WTC11 (cell line): ENCODE measurements around the gene CDK16. TPM values are rescaled to one million over a fixed set of nuclear protein-coding genes. Genes with fewer than 3 reads are reported as not detected.

Source experiments
- ATAC-seq: fragments of 200-7000 bp; cut with Tn5 transposase; 2 replicates; pipeline ENCODE4 v1.10.0; 2021; ENCODE audit warnings: mild to moderate bottlenecking, moderate library complexity
- CTCF ChIA-PET: fragments of 300-600 bp; sonication (Branson Sonifier 250); formaldehyde crosslinking; loops from one replicate; lab custom pipeline; 2021; ENCODE audit warnings: antibody characterized with exemption; lab: Charles Lee
- POLR2A ChIA-PET: fragments of 350-600 bp; sonication (Branson Sonifier 250); formaldehyde crosslinking; loops from one replicate; lab custom pipeline; 2021; ENCODE audit warnings: antibody characterized with exemption; lab: Charles Lee
- DNase-seq: peaks from one replicate; pipeline ENCODE4 v3.0.0; 2021; ENCODE audit warnings: low spot score
- H3K27ac Mint-ChIP-seq: 2 replicates; pipeline ENCODE4 v1.8.0; 2021; ENCODE audit warnings: mixed read lengths
- H3K27me3 Mint-ChIP-seq: 2 replicates; pipeline ENCODE4 v1.8.0; 2021; ENCODE audit warnings: low read depth, mild to moderate bottlenecking, moderate library complexity, mixed read lengths
- H3K36me3 Mint-ChIP-seq: 2 replicates; pipeline ENCODE4 v1.8.0; 2021; ENCODE audit warnings: mixed read lengths
- H3K4me1 Mint-ChIP-seq: 2 replicates; pipeline ENCODE4 v1.8.0; 2022; ENCODE audit warnings: mixed read lengths
- H3K4me3 Mint-ChIP-seq: 2 replicates; pipeline ENCODE4 v1.8.0; 2021; ENCODE audit warnings: mild to moderate bottlenecking, moderate library complexity, mixed read lengths
- H3K9me3 Mint-ChIP-seq: 2 replicates; pipeline ENCODE4 v1.8.0; 2021; ENCODE audit warnings: mixed read lengths
- E2F1 ChIP-seq: sonication (generic); formaldehyde crosslinking; IDR thresholded peaks from 2 replicates; pipeline ENCODE4 v1.8.0; 2022; ENCODE audit warnings: mild to moderate bottlenecking, missing genetic modification reagents
- E2F5 ChIP-seq: sonication (generic); formaldehyde crosslinking; IDR thresholded peaks from 2 replicates; pipeline ENCODE4 v1.8.1; 2022; ENCODE audit warnings: mild to moderate bottlenecking, moderate library complexity, missing genetic modification reagents
- ELF4 ChIP-seq: sonication (generic); formaldehyde crosslinking; IDR thresholded peaks from 2 replicates; pipeline ENCODE4 v1.8.1; 2022; ENCODE audit warnings: low read depth, mild to moderate bottlenecking, moderate library complexity, missing genetic modification reagents
- EMX1 ChIP-seq: fragments of 250-450 bp; sonication (Bioruptor Pico); IDR thresholded peaks from 2 replicates; pipeline ENCODE4 v1.8.0; 2021; ENCODE audit warnings: mild to moderate bottlenecking
- ETV6 ChIP-seq: sonication (generic); formaldehyde crosslinking; IDR thresholded peaks from 2 replicates; pipeline ENCODE4 v1.8.1; 2022; ENCODE audit warnings: mild to moderate bottlenecking, missing genetic modification reagents
- FOXJ3 ChIP-seq: sonication (generic); formaldehyde crosslinking; IDR thresholded peaks from 2 replicates; pipeline ENCODE4 v1.9.0; 2021; ENCODE audit warnings: missing genetic modification reagents, mild to moderate bottlenecking, borderline replicate concordance
- FOXP1 ChIP-seq: sonication (generic); formaldehyde crosslinking; IDR thresholded peaks from 2 replicates; pipeline ENCODE4 v1.8.0; 2022; ENCODE audit warnings: missing genetic modification reagents, mild to moderate bottlenecking, moderate library complexity, borderline replicate concordance
- GABPB1 ChIP-seq: sonication (generic); formaldehyde crosslinking; IDR thresholded peaks from 2 replicates; pipeline ENCODE4 v1.8.1; 2023; ENCODE audit warnings: mild to moderate bottlenecking, missing genetic modification reagents
- HMGA2 ChIP-seq: fragments of 250-450 bp; sonication (Bioruptor Pico); IDR thresholded peaks from 2 replicates; pipeline ENCODE4 v1.4.0; 2021; ENCODE audit warnings: mild to moderate bottlenecking, moderate library complexity
- IRF1 ChIP-seq: sonication (generic); formaldehyde crosslinking; IDR thresholded peaks from 2 replicates; pipeline ENCODE4 v1.8.0; 2023; ENCODE audit warnings: missing genetic modification reagents
- JUN ChIP-seq: sonication (generic); formaldehyde crosslinking; IDR thresholded peaks from 2 replicates; pipeline ENCODE4 v1.8.0; 2023; ENCODE audit warnings: mild to moderate bottlenecking, missing genetic modification reagents
- MAX ChIP-seq: sonication (generic); formaldehyde crosslinking; IDR thresholded peaks from 2 replicates; pipeline ENCODE4 v1.8.0; 2022; ENCODE audit warnings: mild to moderate bottlenecking, missing genetic modification reagents
- NFYB ChIP-seq: sonication (generic); formaldehyde crosslinking; conservative IDR thresholded peaks from 2 replicates; pipeline ENCODE4 v1.8.0; 2022; ENCODE audit warnings: low read depth, missing genetic modification reagents
- OVOL2 ChIP-seq: fragments of 250-450 bp; sonication (Bioruptor Pico); IDR thresholded peaks from 2 replicates; pipeline ENCODE4 v1.9.0; 2021; ENCODE audit warnings: mild to moderate bottlenecking, borderline replicate concordance
- RELA ChIP-seq: sonication (generic); formaldehyde crosslinking; IDR thresholded peaks from 2 replicates; pipeline ENCODE4 v1.8.1; 2022; ENCODE audit warnings: missing genetic modification reagents, mild to moderate bottlenecking, borderline replicate concordance
- RORB ChIP-seq: fragments of 250-450 bp; sonication (Bioruptor Pico); IDR thresholded peaks from 2 replicates; pipeline ENCODE4 v1.9.0; 2021; ENCODE audit warnings: mild to moderate bottlenecking
- SOX15 ChIP-seq: fragments of 250-450 bp; sonication (Bioruptor Pico); IDR thresholded peaks from 2 replicates; pipeline ENCODE4 v1.9.0; 2021; ENCODE audit warnings: mild to moderate bottlenecking
- ZNF121 ChIP-seq: sonication (generic); formaldehyde crosslinking; IDR thresholded peaks from 2 replicates; pipeline ENCODE4 v1.8.0; 2023; ENCODE audit warnings: missing genetic modification reagents
- ZNF138 ChIP-seq: sonication (generic); formaldehyde crosslinking; conservative IDR thresholded peaks from 2 replicates; pipeline ENCODE4 v1.8.1; 2022; ENCODE audit warnings: mild to moderate bottlenecking, moderate library complexity, missing genetic modification reagents
- ZNF396 ChIP-seq: fragments of 250-450 bp; sonication (Bioruptor Pico); IDR thresholded peaks from 2 replicates; pipeline ENCODE4 v1.8.0; 2021; ENCODE audit warnings: mild to moderate bottlenecking, moderate library complexity, borderline replicate concordance
- ZNF532 ChIP-seq: fragments of 250-450 bp; sonication (Bioruptor Pico); IDR thresholded peaks from 2 replicates; pipeline ENCODE4 v1.9.0; 2021; ENCODE audit warnings: mild to moderate bottlenecking, borderline replicate concordance
- total RNA-seq: library from RNA; stranded (reverse); gene quantifications from 3 replicates; pipeline ENCODE4 v1.2.3, GENCODE V29; 2021

The CDK16 gene
- total RNA-seq, 1 experiment from 2014 or later, result 130 TPM

- Mint-ChIP-seq H3K36me3 (peaks cover 12% of the 10 kb centered on the region), H3K27ac (no peak overlapping the region), H3K9me3 (no peaks in the 10 kb centered on the region), H3K27me3 (no peaks in the 10 kb centered on the region), H3K4me3 (no peak overlapping the region), H3K4me1 (no peaks in the 10 kb centered on the region)
- POLR2A ChIA-PET, result no interaction called here
- CTCF ChIA-PET, result interaction anchor here (1.1 kb wide), 1 partner anchor 27 kb away, joined by 3 read pairs; the partner anchor contains the start of genes NDUFB11 and RBM10
- DNase-seq, result no peak
- TF ChIP-seq SOX15 (CRISPR knock-in tag), result no peak
- TF ChIP-seq OVOL2 (CRISPR knock-in tag), result no peak
- no peak for TF ChIP-seq HMGA2 (CRISPR knock-in tag)
- no peak for TF ChIP-seq ZNF396 (CRISPR knock-in tag)
- no peak for TF ChIP-seq ELF4 (CRISPR knock-in tag)
- no peak for TF ChIP-seq FOXJ3
- no peak for TF ChIP-seq IRF1 (CRISPR knock-in tag)
- no peak for TF ChIP-seq ZNF138 (CRISPR knock-in tag)
- no peak for TF ChIP-seq NFYB
- TF ChIP-seq GABPB1 (CRISPR knock-in tag), result no peak
- TF ChIP-seq MAX, result no peak
- no peak for TF ChIP-seq RORB (CRISPR knock-in tag)
- TF ChIP-seq E2F1 (CRISPR knock-in tag), result no peak
- TF ChIP-seq RELA (CRISPR knock-in tag), result no peak
- no peak for ATAC-seq
Observed at GRCh38 chrX:47171996-47172395, 46.5 kb upstream of the CDK16 start.

- ChIA-PET CTCF (interaction anchor here (1.1 kb wide), 1 partner anchor 28 kb away, joined by 3 read pairs; the partner anchor contains the start of genes NDUFB11 and RBM10), POLR2A (no interaction called here)
Observed at GRCh38 chrX:47172549-47172948, 45.9 kb upstream of the CDK16 start.

More at GRCh38 chrX:47172549-47172948, 45.9 kb upstream of the CDK16 start:
- Mint-ChIP-seq H3K27me3 (no peaks in the 10 kb centered on the region), H3K36me3 (peaks cover 12% of the 10 kb centered on the region), H3K27ac (no peak overlapping the region), H3K4me1 (no peaks in the 10 kb centered on the region), H3K4me3 (no peak overlapping the region), H3K9me3 (no peaks in the 10 kb centered on the region)
- no peak for ATAC-seq
- no peak for DNase-seq
- no peak for TF ChIP-seq ZNF532 (CRISPR knock-in tag)
- no peak for TF ChIP-seq EMX1 (CRISPR knock-in tag)
- TF ChIP-seq ZNF121 (CRISPR knock-in tag), result no peak
- TF ChIP-seq ETV6, result no peak
- no peak for TF ChIP-seq JUN (CRISPR knock-in tag)
- TF ChIP-seq IRF1 (CRISPR knock-in tag), result no peak
- TF ChIP-seq MAX, result no peak
- no peak for TF ChIP-seq E2F5 (CRISPR knock-in tag)
- TF ChIP-seq FOXP1 (CRISPR knock-in tag), result no peak
